C4-2B (cell line): ENCODE results near the gene DPF3.

Experiments used
- ZFX ChIP-seq: fragments of 450-650 bp; IDR thresholded peaks from 2 replicates; pipeline ENCODE4 v1.6.1; 2017
- TF ChIP-seq, protein P1 (sequence below): fragments of 450-650 bp; conservative IDR thresholded peaks from 2 replicates; pipeline ENCODE4 v1.5.1; 2017; ENCODE audit warnings: mild to moderate bottlenecking

DNA sequence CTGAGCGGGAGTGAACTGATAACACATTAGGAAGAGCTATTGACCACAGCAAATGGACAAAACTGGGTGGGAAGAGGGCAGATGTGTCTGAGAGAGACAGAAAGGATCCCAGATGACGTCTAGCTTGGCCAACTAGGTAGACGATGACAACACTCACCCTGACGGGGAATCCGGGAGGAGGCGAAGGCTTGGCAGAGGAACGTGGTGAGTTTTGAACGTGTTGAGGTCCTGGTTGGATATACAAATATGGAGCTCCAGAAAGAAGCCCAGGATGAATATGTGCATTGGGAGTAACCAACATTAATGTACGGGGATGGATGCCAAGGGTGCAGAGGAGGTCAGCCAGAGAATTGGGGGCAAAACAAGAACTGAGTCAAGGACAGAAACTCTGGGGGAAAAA is 60.7 kb downstream of the DPF3 start:
- TF ChIP-seq, protein P1, sequence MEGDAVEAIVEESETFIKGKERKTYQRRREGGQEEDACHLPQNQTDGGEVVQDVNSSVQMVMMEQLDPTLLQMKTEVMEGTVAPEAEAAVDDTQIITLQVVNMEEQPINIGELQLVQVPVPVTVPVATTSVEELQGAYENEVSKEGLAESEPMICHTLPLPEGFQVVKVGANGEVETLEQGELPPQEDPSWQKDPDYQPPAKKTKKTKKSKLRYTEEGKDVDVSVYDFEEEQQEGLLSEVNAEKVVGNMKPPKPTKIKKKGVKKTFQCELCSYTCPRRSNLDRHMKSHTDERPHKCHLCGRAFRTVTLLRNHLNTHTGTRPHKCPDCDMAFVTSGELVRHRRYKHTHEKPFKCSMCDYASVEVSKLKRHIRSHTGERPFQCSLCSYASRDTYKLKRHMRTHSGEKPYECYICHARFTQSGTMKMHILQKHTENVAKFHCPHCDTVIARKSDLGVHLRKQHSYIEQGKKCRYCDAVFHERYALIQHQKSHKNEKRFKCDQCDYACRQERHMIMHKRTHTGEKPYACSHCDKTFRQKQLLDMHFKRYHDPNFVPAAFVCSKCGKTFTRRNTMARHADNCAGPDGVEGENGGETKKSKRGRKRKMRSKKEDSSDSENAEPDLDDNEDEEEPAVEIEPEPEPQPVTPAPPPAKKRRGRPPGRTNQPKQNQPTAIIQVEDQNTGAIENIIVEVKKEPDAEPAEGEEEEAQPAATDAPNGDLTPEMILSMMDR = no peak
- no peak for TF ChIP-seq ZFX
